OCI-LY7 (cell line): ENCODE data around the gene FAM9A.

Experiments
- CTCF ChIP-seq: fragments of 200-600 bp; sonication (generic); conservative IDR thresholded peaks from 2 replicates; pipeline ENCODE4 v1.5.1; 2014; ENCODE audit warnings: mild to moderate bottlenecking, antibody characterized with exemption, low read length, moderate library complexity, mixed read lengths
- EZH2phosphoT487 ChIP-seq: fragments of 200-600 bp; sonication (generic); IDR thresholded peaks from 2 replicates; pipeline ENCODE4 v1.6.1; 2018; ENCODE audit warnings: low read depth, borderline replicate concordance, mild to moderate bottlenecking, mixed run types, antibody characterized with exemption, low read length, moderate library complexity, mixed read lengths

- TF ChIP-seq CTCF (peak; percentile 79), EZH2phosphoT487 (no peak)
Observed at GRCh38 chrX:8743126-8743732, 58.0 kb downstream of the FAM9A start.
